IPS DF 19.7 (cell line): Measurements from ENCODE around the gene SECISBP2.

Experiments used
- DNase-seq: peaks from one replicate; pipeline ENCODE4 v3.0.0-alpha.2; 2013; ENCODE audit warnings: low read depth, low spot score

Gene SECISBP2

DNA sequence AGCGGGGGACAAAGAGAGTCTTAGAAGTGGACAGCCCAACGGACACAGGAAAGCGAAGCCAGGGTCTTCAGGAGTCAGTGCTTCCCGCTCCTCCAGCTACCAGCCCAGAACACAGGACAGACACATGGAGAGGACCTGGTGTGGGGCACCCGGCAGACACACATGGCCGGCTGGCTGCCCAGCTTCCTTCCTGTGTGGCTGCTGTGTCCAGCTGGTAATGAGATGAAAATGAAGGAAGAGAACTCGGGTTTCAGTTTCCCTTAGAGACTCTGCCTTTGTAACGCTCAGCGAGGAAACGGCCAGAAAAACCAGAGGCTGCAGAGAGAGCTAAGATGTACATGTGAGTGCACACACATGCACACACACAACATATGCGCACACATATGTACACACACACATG lies 87.5 kb downstream of the SECISBP2 start:
- DNase-seq = no peak

DNA sequence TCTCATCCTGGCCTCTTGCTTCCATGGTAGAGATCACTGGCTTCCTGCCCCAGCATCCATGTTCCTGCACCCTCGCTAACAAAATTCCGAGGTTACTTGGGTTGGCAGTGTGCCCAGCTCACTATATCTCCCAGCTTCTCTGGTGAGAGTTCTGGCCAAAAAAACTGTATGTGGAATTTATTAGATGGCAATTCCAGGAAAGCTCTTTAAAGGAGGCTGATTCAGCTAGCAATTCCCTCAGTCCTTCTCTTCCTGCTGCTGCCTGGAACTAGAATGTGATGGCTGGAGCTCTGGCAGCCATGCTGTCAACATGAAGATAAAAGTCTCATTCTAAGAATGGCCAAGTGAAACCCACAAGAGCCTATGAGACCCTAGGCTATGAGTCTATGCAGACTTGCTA lies 88.8 kb downstream of the SECISBP2 start:
- DNase-seq = no peak

DNA sequence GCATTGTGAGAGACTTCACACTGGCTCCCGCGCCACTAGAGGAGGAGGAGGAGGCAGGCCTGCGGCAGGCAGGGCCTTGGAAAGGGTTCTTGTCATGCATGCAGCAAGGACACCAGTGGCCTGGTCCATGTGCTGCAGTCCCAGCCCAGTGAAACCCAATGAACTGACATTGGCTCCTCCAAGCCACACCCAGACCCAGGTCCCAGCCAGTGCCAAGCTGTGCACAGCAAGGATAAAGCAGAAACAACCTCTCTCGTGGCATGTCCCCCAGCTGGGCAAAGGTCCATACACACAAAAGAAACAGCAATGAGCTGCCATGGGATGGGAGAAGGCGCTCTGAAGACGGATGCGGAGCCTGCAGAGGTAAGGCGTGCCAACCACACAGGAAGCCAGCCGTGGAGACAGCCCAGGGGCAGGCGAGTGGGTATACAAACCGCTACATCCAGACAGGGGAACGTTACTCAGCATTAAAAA lies 90.4 kb downstream of the SECISBP2 start:
- no peak for DNase-seq
